HG03432 (cell line): ENCODE results near the gene TPK1.
"Not testable (repeated sequence)": the region's sequence is repeated elsewhere in the genome, so short reads cannot be mapped to it uniquely, and the experiment has no call there.

Experiments
- ATAC-seq: cut with Tn5 transposase; IDR thresholded peaks from one replicate; pipeline ENCODE4 v1.9.1; 2021; ENCODE audit warnings: mild to moderate bottlenecking, moderate library complexity; ENCODE audit not compliant: unreplicated experiment

Gene TPK1

GRCh38 chr7:144780071-144780608 is 55.7 kb downstream of the TPK1 start:
- no peak for ATAC-seq

GRCh38 chr7:144777889-144778288 is 58.0 kb downstream of the TPK1 start:
- not testable (repeated sequence) for ATAC-seq

- ATAC-seq = peak; percentile 47
Measured at GRCh38 chr7:144777005-144777839, 58.6 kb downstream of the TPK1 start.

- no peak for ATAC-seq
Measured at GRCh38 chr7:144776447-144776846, 59.4 kb downstream of the TPK1 start.

- ATAC-seq = no peak
Measured at GRCh38 chr7:144775749-144776148, 60.1 kb downstream of the TPK1 start.

GRCh38 chr7:144771927-144772326 is 63.9 kb downstream of the TPK1 start:
- ATAC-seq = no peak

GRCh38 chr7:144771174-144771573 is 64.7 kb downstream of the TPK1 start:
- no peak for ATAC-seq

- ATAC-seq = no peak
Measured at GRCh38 chr7:144769352-144769751, 66.5 kb downstream of the TPK1 start.

GRCh38 chr7:144768633-144769032 is 67.2 kb downstream of the TPK1 start:
- no peak for ATAC-seq

GRCh38 chr7:144763291-144763690 is 72.6 kb downstream of the TPK1 start:
- no peak for ATAC-seq

- no peak for ATAC-seq
Measured at GRCh38 chr7:144762853-144763252, 73.0 kb downstream of the TPK1 start.

- no peak for ATAC-seq
Measured at GRCh38 chr7:144761493-144761892, 74.4 kb downstream of the TPK1 start.

- no peak for ATAC-seq
Measured at GRCh38 chr7:144759653-144760052, 76.2 kb downstream of the TPK1 start.

- ATAC-seq = no peak
Measured at GRCh38 chr7:144747936-144748335, 87.9 kb downstream of the TPK1 start.

- peak; percentile 93 for ATAC-seq
Measured at GRCh38 chr7:144738708-144739314, 97.0 kb downstream of the TPK1 start.

- ATAC-seq = no peak
Measured at GRCh38 chr7:144738146-144738545, 97.7 kb downstream of the TPK1 start.

- ATAC-seq = no peak
Measured at GRCh38 chr7:144736880-144737493, 98.9 kb downstream of the TPK1 start.

- ATAC-seq = no peak
Measured at GRCh38 chr7:144735505-144736276, 100.2 kb downstream of the TPK1 start.

GRCh38 chr7:144731661-144732351 is 104.0 kb downstream of the TPK1 start:
- ATAC-seq = no peak

GRCh38 chr7:144730224-144730623 is 105.6 kb downstream of the TPK1 start:
- ATAC-seq = no peak
